Measurements from ENCODE around the gene PILRA. TPM values are rescaled to one million over a fixed set of nuclear protein-coding genes. Genes with fewer than 3 reads are reported as not detected.
"Not testable (repeated sequence)": the region's sequence is repeated elsewhere in the genome, so short reads cannot be mapped to it uniquely, and the experiment has no call there.

Gene PILRA
- total RNA-seq, 4 donors from 2014 or later: 0.62 to 5.4 (median 2.0) TPM

DNA sequence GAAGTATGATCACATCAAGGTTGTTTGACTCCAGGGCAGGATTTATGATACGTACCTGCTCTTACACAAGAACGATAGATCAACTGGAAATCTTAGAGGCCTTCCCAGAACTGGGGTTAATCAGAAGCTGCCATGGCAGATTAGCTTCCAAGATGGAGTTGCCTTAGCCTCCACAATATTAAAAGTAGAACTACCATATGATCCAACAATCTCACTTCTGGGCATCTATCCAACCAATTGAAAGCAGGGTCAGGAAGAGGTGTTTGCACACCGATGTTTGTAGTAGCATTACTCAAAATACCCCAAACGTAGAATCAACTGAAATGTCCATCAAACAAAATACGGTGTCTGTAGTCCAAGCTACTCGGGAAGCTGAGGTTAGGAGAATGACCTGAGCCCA lies 8.8 kb upstream of the PILRA start:
- H3K36me3 ChIP-seq: peaks cover 0 to 45% of the 10 kb centered on the region in 2 donors
- ATAC-seq (no peak), DNase-seq (no peak)
- no peak for TF ChIP-seq POLR2A (IDR thresholded peaks at IDR 0.05)
- TF ChIP-seq, protein P1, sequence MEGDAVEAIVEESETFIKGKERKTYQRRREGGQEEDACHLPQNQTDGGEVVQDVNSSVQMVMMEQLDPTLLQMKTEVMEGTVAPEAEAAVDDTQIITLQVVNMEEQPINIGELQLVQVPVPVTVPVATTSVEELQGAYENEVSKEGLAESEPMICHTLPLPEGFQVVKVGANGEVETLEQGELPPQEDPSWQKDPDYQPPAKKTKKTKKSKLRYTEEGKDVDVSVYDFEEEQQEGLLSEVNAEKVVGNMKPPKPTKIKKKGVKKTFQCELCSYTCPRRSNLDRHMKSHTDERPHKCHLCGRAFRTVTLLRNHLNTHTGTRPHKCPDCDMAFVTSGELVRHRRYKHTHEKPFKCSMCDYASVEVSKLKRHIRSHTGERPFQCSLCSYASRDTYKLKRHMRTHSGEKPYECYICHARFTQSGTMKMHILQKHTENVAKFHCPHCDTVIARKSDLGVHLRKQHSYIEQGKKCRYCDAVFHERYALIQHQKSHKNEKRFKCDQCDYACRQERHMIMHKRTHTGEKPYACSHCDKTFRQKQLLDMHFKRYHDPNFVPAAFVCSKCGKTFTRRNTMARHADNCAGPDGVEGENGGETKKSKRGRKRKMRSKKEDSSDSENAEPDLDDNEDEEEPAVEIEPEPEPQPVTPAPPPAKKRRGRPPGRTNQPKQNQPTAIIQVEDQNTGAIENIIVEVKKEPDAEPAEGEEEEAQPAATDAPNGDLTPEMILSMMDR (IDR thresholded peaks at IDR 0.05 in 4 of 5, conservative IDR thresholded peaks at IDR 0.05 in 1 of 5): no peak
- H3K4me3 ChIP-seq: no peak overlapping the region
- intact Hi-C loops (cut with DNase I; ENCODE audit: low total_unique reads) (no loop called here), in situ Hi-C loops (cut with MboI; ENCODE audit: low sequenced_read_pairs in 4 of 4) (no loop called here)
- peaks cover 0 to 5% of the 10 kb centered on the region in 2 donors for H3K4me1 ChIP-seq
- H3K27ac ChIP-seq: no peak overlapping the region
- H3K9me3 ChIP-seq: no peaks in the 10 kb centered on the region
- H3K27me3 ChIP-seq: no peaks in the 10 kb centered on the region

DNA sequence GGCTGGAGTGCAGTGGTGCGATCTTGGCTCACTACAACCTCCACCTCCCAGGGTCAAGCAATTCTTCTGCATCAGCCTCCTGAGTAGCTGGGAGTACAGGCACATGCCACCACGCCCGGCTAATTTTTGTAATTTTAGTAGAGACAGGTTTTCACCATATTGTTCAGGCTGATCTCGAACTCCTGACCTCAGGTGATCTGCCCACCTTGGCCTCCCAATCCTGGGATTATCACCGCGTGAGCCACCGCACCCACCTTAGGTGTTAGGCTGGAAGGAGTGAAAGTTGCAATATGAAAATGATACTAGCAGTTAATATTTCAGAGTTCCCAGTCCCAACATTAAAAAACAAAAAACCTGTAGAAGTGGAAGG lies 7.3 kb upstream of the PILRA start:
- H3K27me3 ChIP-seq; ATAC-seq; H3K9me3 ChIP-seq; DNase-seq; H3K4me1 ChIP-seq; H3K4me3 ChIP-seq; in situ Hi-C loops (cut with MboI; ENCODE audit: low sequenced_read_pairs in 4 of 4); intact Hi-C loops (cut with DNase I; ENCODE audit: low total_unique reads); H3K27ac ChIP-seq: not testable (repeated sequence)
- H3K36me3 ChIP-seq: peaks cover 0 to 30% of the 10 kb centered on the region in 2 donors

DNA sequence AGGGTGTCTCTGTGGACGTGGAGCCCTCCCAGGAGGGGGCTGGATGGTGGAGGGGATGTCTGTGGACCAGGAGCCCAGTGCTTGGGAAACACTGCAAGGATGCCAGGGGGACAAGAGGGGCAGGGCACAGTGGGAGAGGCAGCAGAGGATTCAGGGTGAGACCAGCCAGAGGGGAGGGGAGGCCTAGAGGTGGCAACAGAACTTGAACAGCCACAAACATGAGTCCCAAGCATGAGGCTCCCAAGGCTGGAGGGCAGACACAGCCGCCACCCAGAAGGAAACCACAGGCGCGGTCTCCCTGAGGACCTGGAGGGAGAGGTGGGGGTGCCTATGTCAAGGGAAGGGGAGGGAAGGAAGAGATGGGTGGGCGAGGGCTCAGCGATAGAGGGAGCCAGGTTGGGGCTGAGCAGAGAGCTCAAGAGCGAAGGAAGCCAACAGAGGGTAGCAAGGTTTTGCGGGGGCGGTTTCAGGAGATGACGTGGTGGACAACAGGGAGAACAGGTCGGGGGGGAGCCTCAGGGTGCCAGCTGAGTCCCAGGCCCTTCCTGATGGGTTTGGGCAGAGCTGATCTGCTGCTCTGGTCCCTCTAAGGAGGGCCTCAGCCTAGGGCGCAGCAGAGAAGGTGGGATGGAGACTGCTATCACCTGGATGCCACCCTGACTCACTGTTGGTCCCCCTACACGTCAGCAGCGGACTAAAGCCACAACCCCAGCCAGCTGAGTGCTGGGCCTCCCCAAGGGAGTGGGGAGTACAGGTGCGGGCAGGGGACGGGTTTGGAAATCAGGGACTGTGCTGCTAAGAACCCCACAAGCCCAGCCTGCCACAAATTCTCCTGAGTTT lies 6.7 kb upstream of the PILRA start:
- Histone ChIP-seq H3K27ac (no peak overlapping the region), H3K9me3 (no peaks in the 10 kb centered on the region), H3K4me3 (no peak overlapping the region), H3K27me3 (no peaks in the 10 kb centered on the region), H3K36me3 (peaks cover 0 to 24% of the 10 kb centered on the region in 2 donors), H3K4me1 (peaks cover 0 to 5% of the 10 kb centered on the region in 2 donors)
- intact Hi-C loops (cut with DNase I; ENCODE audit: low total_unique reads) (no loop called here), in situ Hi-C loops (cut with MboI; ENCODE audit: low sequenced_read_pairs in 4 of 4) (no loop called here)
- ATAC-seq: no peak
- no peak for DNase-seq
- TF ChIP-seq, protein P1 (IDR thresholded peaks at IDR 0.05 in 4 of 5, conservative IDR thresholded peaks at IDR 0.05 in 1 of 5): no peak
- TF ChIP-seq POLR2A (IDR thresholded peaks at IDR 0.05): no peak

DNA sequence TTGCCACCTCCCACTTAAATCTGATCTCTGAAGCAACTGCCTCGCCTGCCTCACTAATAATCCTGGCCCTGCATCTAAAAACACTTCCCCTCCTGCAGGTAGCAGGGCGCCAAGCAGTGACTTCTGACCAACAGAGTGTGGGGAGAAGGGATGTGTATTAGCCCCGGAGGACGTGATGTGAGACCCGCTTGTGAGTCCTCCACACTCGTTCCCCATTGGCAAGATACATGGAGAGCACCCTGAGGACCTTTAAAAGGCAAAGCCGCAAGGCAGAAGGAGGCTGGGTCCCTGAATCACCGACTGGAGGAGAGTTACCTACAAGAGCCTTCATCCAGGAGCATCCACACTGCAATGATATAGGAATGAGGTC lies 6.1 kb upstream of the PILRA start:
- no peaks in the 10 kb centered on the region for H3K9me3 ChIP-seq
- intact Hi-C loops (cut with DNase I; ENCODE audit: low total_unique reads) (no loop called here), in situ Hi-C loops (cut with MboI; ENCODE audit: low sequenced_read_pairs in 4 of 4) (no loop called here)
- DNase-seq (no peak), ATAC-seq (no peak)
- peaks cover 0 to 5% of the 10 kb centered on the region in 2 donors for H3K4me1 ChIP-seq
- no peak overlapping the region for H3K27ac ChIP-seq
- TF ChIP-seq, protein P1 (IDR thresholded peaks at IDR 0.05 in 4 of 5, conservative IDR thresholded peaks at IDR 0.05 in 1 of 5): no peak
- TF ChIP-seq POLR2A (IDR thresholded peaks at IDR 0.05): no peak
- no peak overlapping the region for H3K4me3 ChIP-seq
- no peaks in the 10 kb centered on the region for H3K27me3 ChIP-seq
- H3K36me3 ChIP-seq: peaks cover 0 to 18% of the 10 kb centered on the region in 2 donors

DNA sequence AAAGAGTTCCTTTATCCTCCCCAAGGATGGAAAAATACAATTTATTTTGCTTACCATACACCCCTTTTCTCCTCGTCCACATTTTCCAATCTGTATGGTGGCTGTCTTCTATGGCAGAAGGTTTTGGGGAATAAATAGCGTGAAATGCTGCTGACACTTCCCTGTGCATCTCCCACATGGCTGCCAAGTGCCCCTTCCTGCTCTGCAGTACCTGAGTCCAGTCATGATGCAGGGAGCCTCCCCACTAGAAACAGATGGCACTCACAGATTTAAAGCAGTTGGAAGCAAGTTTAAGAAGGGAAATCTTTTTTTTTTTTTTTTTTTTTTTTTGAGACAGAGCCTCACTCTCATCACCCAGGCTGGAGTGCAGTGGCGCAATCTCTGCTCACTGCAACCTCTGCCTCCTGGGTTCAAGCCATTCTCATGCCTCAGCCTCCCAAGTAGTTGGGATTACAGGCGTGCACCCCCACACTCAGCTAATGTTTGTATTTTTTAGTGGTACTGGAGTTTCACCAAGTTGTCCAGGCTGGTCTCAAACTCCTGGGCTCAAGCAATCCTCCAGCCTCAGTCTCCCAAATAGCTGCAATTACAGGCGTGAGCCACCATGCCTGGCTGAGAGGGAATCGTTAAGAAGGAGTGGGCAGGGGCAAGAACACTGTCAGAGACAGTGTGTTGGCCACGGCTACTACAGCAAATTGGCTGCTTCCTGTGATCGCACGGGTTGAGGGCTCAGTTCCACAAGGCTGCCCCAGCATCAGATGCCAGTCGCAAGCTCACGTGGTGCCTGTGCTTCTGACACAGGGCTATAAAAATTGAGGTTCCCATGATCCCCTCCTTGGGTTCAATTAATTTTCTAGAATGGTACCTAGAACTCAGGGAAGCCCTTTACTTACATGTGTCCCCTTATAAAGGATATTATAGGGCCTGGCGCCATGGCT lies 5.3 kb upstream of the PILRA start:
- Histone ChIP-seq H3K36me3 (peaks cover 0 to 11% of the 10 kb centered on the region in 2 donors), H3K4me1 (peaks cover 0 to 5% of the 10 kb centered on the region in 2 donors), H3K4me3 (no peak overlapping the region), H3K27ac (peak overlapping the region in 3 of 4 donors; percentile 9 to 52 (median 46)), H3K27me3 (no peaks in the 10 kb centered on the region), H3K9me3 (no peaks in the 10 kb centered on the region)
- no peak for TF ChIP-seq POLR2A (IDR thresholded peaks at IDR 0.05)
- TF ChIP-seq, protein P1 (IDR thresholded peaks at IDR 0.05 in 4 of 5, conservative IDR thresholded peaks at IDR 0.05 in 1 of 5): no peak
- intact Hi-C loops (cut with DNase I; ENCODE audit: low total_unique reads): no loop called here
- DNase-seq (no peak), ATAC-seq (no peak)
- in situ Hi-C loops (cut with MboI; ENCODE audit: low sequenced_read_pairs in 4 of 4): no loop called here

Data from gastrocnemius medialis (tissue), 4 donors.